A673 (cell line): ENCODE data around the gene TREML4.

Source experiments
- EZH2 ChIP-seq: fragments of 200-600 bp; sonication (generic); IDR thresholded peaks from 2 replicates; pipeline ENCODE4 v1.6.1; 2017; ENCODE audit warnings: borderline replicate concordance, low read depth, mild to moderate bottlenecking, mixed read lengths, antibody characterized with exemption, low read length; ENCODE audit not compliant: poor library complexity, severe bottlenecking
- TF ChIP-seq, protein P1 (sequence below): fragments of 300-800, 200-600 bp; sonication (generic); conservative IDR thresholded peaks from 2 replicates; pipeline ENCODE4 v1.5.1; 2017; ENCODE audit warnings: low read depth, mild to moderate bottlenecking, antibody characterized with exemption, low read length, moderate library complexity, mixed read lengths

GRCh38 chr6:41256383-41256782, 28.2 kb downstream of the TREML4 start:
- no peak for TF ChIP-seq EZH2
- TF ChIP-seq, protein P1, sequence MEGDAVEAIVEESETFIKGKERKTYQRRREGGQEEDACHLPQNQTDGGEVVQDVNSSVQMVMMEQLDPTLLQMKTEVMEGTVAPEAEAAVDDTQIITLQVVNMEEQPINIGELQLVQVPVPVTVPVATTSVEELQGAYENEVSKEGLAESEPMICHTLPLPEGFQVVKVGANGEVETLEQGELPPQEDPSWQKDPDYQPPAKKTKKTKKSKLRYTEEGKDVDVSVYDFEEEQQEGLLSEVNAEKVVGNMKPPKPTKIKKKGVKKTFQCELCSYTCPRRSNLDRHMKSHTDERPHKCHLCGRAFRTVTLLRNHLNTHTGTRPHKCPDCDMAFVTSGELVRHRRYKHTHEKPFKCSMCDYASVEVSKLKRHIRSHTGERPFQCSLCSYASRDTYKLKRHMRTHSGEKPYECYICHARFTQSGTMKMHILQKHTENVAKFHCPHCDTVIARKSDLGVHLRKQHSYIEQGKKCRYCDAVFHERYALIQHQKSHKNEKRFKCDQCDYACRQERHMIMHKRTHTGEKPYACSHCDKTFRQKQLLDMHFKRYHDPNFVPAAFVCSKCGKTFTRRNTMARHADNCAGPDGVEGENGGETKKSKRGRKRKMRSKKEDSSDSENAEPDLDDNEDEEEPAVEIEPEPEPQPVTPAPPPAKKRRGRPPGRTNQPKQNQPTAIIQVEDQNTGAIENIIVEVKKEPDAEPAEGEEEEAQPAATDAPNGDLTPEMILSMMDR, result no peak
